ENCODE results near the gene NCR2.

The NCR2 gene

DNA sequence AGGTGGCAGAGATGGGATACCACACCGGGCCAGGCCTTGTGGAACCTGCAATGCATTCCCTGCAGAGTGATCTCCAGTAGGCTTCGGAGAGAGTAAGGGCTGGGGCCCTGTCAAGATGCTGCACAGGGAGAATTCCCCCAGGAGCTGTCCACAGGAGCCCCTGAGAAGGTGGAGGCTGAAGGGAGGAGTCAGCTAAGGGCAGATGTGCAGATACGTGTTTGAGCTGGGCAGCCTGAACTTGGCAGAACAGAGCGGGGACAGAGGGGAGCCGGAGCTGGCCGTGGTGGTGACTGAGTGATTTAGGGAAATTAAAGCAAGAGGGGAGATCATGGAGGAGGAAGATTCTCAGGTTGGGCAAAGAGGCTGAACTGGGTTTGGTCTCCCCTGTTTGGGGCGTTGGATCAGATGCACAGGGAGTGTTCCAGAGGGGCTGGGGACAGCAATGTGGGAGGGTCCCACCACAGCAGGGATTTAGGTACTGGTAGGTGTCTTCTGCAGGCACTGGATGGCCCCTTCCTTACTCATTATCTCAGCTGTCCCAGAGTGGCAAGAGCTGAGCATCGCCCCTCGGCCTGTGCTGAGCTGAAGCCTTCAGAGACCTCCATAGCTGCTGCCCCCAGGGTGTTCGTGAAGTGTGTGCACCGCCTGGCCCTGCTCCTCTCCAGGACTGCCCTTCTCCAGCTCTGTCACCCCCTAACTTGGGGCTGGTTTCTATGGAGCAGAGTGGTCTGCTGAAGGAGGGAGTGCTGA lies 3.8 kb upstream of the NCR2 start:
- no peak for DNase-seq (ENCODE audit: low read depth)

- DNase-seq (ENCODE audit: low read depth) = no peak
Observed at GRCh38 chr6:41332241-41332640, 3.2 kb upstream of the NCR2 start.

- DNase-seq (ENCODE audit: low read depth) = no peak
Observed at GRCh38 chr6:41332842-41333736, 2.3 kb upstream of the NCR2 start.

GRCh38 chr6:41334482-41335040 lies 847 bp upstream of the NCR2 start:
- no peak for DNase-seq (ENCODE audit: low read depth)

- no peak for DNase-seq (ENCODE audit: low read depth)
Observed at GRCh38 chr6:41335943-41336342, 535 bp downstream of the NCR2 start.

- no peak for DNase-seq (ENCODE audit: low read depth)
Observed at GRCh38 chr6:41336824-41337223, 1.4 kb downstream of the NCR2 start.

- DNase-seq (ENCODE audit: low read depth) = no peak
Observed at GRCh38 chr6:41337709-41338108, 2.3 kb downstream of the NCR2 start.

GRCh38 chr6:41338659-41339058 lies 3.3 kb downstream of the NCR2 start:
- DNase-seq (ENCODE audit: low read depth) = no peak

DNA sequence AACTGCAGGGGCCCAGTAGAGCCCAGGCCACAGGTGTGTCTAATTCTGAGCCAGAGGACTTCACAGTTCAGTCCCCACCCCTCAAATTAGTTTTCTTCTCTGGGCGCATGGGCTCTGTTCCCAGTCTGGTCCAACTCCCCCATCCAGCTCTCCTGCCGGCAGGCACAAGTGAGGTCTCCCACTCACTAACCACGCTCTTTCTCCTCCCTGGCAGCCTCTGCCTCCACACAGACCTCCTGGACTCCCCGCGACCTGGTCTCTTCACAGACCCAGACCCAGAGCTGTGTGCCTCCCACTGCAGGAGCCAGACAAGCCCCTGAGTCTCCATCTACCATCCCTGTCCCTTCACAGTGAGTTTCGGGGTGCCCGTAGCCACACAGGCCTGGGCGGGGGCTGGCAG lies 6.2 kb downstream of the NCR2 start:
- no peak for DNase-seq (ENCODE audit: low read depth)

GRCh38 chr6:41342241-41342640 lies 6.8 kb downstream of the NCR2 start:
- no peak for DNase-seq (ENCODE audit: low read depth)

- DNase-seq (ENCODE audit: low read depth) = no peak
Observed at GRCh38 chr6:41343641-41344187, 8.3 kb downstream of the NCR2 start.

DNA sequence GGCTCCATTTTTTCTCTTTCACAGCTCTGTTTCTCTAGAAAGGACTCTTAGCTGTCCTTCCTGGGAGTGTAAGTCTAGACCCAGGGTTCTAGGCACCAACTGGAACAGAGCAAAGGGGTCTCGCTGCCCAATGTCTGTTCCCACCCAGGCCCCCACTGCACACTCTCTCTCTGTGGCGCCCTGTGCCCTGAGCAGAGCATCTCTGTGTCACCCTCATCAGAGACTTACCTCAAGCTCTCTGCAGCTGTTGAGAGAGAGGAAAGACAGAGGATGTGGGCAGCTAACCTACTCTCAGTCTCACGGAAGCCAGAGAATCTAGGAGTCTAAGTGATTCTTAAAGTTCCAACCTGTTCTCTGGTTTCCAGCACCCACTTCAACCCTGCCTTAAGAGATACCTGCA lies 9.5 kb downstream of the NCR2 start:
- no peak for DNase-seq (ENCODE audit: low read depth)

GRCh38 chr6:41345901-41346300 lies 10.5 kb downstream of the NCR2 start:
- DNase-seq (ENCODE audit: low read depth) = no peak

GRCh38 chr6:41346441-41346840 lies 11.0 kb downstream of the NCR2 start:
- DNase-seq (ENCODE audit: low read depth) = no peak

GRCh38 chr6:41347378-41348050 lies 12.1 kb downstream of the NCR2 start:
- no peak for DNase-seq (ENCODE audit: low read depth)

- DNase-seq (ENCODE audit: low read depth) = no peak
Observed at GRCh38 chr6:41348934-41349333, 13.5 kb downstream of the NCR2 start.

DNA sequence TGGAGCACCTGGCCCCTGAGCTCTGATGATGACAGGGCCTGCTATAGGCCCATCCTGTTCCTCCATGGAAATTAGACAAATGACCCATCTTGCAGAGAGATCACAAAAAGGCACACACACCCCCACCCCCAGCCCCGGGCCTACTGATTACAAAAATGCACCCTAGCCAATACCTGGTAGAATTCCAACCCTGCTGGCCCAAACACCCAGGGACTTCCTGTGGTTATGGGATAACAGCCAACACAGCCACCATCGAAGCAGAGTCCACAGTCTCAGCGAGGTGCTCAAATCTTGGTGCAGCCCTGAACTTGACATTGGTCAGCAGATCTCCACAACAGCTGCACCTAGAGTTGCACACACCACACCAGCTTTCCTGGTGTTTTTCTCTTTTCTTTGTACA lies 17.0 kb downstream of the NCR2 start:
- DNase-seq (ENCODE audit: low read depth) = no peak

DNA sequence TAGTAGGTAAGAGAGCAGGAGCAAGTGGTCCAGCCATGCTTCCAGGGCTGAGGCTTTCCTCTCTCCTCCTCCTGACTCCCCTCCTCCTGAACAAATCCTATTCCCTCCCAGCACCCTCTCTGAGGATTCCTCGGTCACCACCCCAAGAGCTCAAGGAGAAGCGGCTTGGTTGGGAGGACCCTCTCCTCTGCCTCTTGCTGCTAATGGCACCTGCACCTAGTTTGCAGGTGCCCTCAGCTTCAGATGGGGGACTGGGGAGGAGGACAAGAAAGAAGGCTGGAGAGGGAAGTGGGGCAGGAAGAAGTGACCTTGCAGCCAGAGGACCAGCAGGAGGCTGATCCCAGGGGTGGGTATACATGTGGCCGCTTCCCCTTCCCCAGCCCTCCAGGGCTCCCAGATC lies 17.5 kb downstream of the NCR2 start:
- DNase-seq (ENCODE audit: low read depth) = no peak

- DNase-seq (ENCODE audit: low read depth) = no peak
Observed at GRCh38 chr6:41353333-41353732, 17.9 kb downstream of the NCR2 start.

DNA sequence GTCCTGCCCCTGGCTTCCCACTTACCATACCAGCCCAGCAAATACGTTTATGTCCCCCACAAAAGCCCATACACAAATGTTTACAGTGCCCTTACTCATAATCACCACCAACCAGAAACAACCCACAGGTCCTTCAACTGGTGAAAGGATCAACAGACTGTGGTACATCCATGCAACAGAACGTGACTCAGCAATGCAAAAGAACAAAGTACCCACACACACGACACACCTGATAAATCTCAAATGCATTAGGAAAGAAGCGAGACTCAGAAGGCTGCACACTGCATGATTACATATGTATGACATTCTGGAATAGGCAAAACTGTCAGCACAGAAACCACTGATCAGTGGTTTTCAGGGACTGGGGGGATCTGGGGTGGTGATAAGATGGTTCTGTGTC lies 20.5 kb downstream of the NCR2 start:
- no peak for DNase-seq (ENCODE audit: low read depth)

DNA sequence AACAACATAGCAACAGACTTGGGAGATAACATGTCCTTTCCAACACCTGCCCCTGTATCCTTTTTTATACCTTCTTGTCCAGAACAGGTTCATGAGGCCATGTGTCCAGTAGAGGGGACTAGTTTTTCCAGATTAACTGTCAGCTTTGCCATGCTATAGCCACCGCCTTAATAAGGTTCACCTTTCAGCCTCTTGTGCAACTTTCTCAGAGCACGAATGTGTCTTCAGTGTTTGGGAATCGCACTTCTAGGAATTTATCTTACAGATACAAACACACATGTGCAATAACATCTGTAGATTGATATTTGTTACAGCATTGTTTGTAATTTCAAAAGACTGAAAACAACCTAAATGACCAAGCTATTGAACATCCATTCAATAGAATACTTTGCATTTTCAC lies 21.4 kb downstream of the NCR2 start:
- no peak for DNase-seq (ENCODE audit: low read depth)

DNA sequence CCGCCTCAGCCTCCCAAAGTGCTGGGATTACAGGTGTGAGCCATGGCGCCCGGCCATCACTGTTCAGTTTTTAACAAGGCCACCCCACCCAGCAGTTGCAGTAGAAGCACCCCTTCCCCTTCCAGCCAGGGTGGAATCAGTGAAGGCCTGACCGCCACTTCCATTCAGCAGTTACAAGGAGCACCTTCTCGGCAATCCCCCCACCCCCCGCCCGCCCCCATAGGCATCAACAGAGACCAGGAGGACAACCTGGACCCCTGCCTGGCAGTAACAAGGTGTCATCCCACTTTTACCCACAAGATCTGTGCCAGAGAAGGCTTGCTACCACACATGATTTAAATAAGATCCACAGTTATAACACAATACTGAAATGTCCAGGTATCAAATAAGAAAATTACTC lies 23.1 kb downstream of the NCR2 start:
- DNase-seq (ENCODE audit: low read depth) = no peak
